ENCODE data around the gene GSDMA.

GRCh38 chr17:39921323-39921722 lies 41.5 kb upstream of the GSDMA start:
- no peak for TF ChIP-seq CTCF (IDR thresholded peaks at IDR 0.05)
- no peak for TF ChIP-seq POLR2A (IDR thresholded peaks at IDR 0.05)
- TF ChIP-seq POLR2AphosphoS5 (IDR thresholded peaks at IDR 0.05): no peak

Data from suprapubic skin (tissue), 4 donors.